ENCODE data around the gene TMEM54. TPM values are rescaled to one million over a fixed set of nuclear protein-coding genes. Genes with fewer than 3 reads are reported as not detected.

The TMEM54 gene
- 100 to 1,000 TPM in 2 of 4 donors, 10 to 100 TPM in 2; 32.6 to 158 (median 101) TPM for total RNA-seq

GRCh38 chr1:32900956-32901822, at the start of gene TMEM54:
Gene TMEM54, minus strand, starts transcription at chr1:32901389. Its CDS starts 151 bp downstream, at chr1:32901238.
- intact Hi-C loops (cut with DNase I) = no loop called here
- H3K4me3 ChIP-seq (replicated peaks in 1 of 3) = peak within 1 kb of the TSS; percentile 56 to 78 (median 71)
- H3K9me3 ChIP-seq = no peaks in the 10 kb centered on the region
- H3K27me3 ChIP-seq = no peaks in the 10 kb centered on the region
- WGBS, 2 donors = 8 to 10% methylated on average over 6 to 8 of the region's 92 CpGs
- DNase-seq = peak; percentile 78 to 79
- H3K27ac ChIP-seq = peak within 1 kb of the TSS in 2 of 3 donors; percentile 63 to 68
- TF ChIP-seq POLR2A (IDR thresholded peaks at IDR 0.05) (peak in 1 of 2 donors; percentile 40), CTCF (IDR thresholded peaks at IDR 0.05) (peak in 2 of 6 experiments; percentile 11 to 15)
- H3K36me3 ChIP-seq = no peaks in the 10 kb centered on the region
- H3K4me1 ChIP-seq = peaks cover 8 to 13% of the 10 kb centered on the region in 2 donors

- Histone ChIP-seq H3K9me3 (no peaks in the 10 kb centered on the region), H3K27ac (no peak overlapping the region), H3K36me3 (peaks cover 12 to 18% of the 10 kb centered on the region in 2 donors), H3K4me3 (replicated peaks in 1 of 3) (no peak overlapping the region), H3K27me3 (no peaks in the 10 kb centered on the region), H3K4me1 (peaks cover 8 to 15% of the 10 kb centered on the region in 2 donors)
- WGBS, 2 donors = 93 to 95% methylated on average over 5 of the region's 5 CpGs
- DNase-seq = no peak
- intact Hi-C loops (cut with DNase I) = no loop called here
- TF ChIP-seq CTCF (IDR thresholded peaks at IDR 0.05) (no peak), POLR2A (IDR thresholded peaks at IDR 0.05) (no peak)
Observed at GRCh38 chr1:32949519-32949918, 48.3 kb upstream of the TMEM54 start.

- H3K36me3 ChIP-seq = peaks cover 18 to 22% of the 10 kb centered on the region in 2 donors
- no peak overlapping the region for H3K27ac ChIP-seq
- TF ChIP-seq CTCF (IDR thresholded peaks at IDR 0.05) = no peak
- TF ChIP-seq POLR2A (IDR thresholded peaks at IDR 0.05) = no peak
- peaks cover 8 to 15% of the 10 kb centered on the region in 2 donors for H3K4me1 ChIP-seq
- no peak overlapping the region for H3K4me3 ChIP-seq (replicated peaks in 1 of 3)
- no peak for DNase-seq
- 80 to 82% methylated on average over 1 of the region's 1 CpG for WGBS, 2 donors
- H3K27me3 ChIP-seq = no peaks in the 10 kb centered on the region
- no peaks in the 10 kb centered on the region for H3K9me3 ChIP-seq
- intact Hi-C loops (cut with DNase I) = no loop called here
Observed at GRCh38 chr1:32948905-32949304, 47.7 kb upstream of the TMEM54 start.

GRCh38 chr1:32948390-32948722, 47.2 kb upstream of the TMEM54 start:
- Histone ChIP-seq H3K27ac (no peak overlapping the region), H3K27me3 (no peaks in the 10 kb centered on the region), H3K4me1 (peaks cover 8 to 15% of the 10 kb centered on the region in 2 donors), H3K9me3 (no peaks in the 10 kb centered on the region), H3K36me3 (peaks cover 23 to 28% of the 10 kb centered on the region in 2 donors), H3K4me3 (replicated peaks in 1 of 3) (no peak overlapping the region)
- TF ChIP-seq CTCF (IDR thresholded peaks at IDR 0.05) = no peak
- TF ChIP-seq POLR2A (IDR thresholded peaks at IDR 0.05) = no peak
- WGBS, 2 donors = 39 to 40% methylated on average over 1 of the region's 1 CpG
- intact Hi-C loops (cut with DNase I) = no loop called here
- no peak for DNase-seq
